ENCODE results near the gene UBE2N.
"Not testable (repeated sequence)": the region's sequence is repeated elsewhere in the genome, so short reads cannot be mapped to it uniquely, and the experiment has no call there.

UBE2N gene

GRCh38 chr12:93381976-93382437, 59.7 kb downstream of the UBE2N start:
- DNase-seq (ENCODE audit: low read depth in 2 of 3, low spot score in 2 of 3): not testable (repeated sequence)

- no peak for DNase-seq (ENCODE audit: low read depth in 2 of 3, low spot score in 2 of 3)
Measured at GRCh38 chr12:93381161-93381975, 60.4 kb downstream of the UBE2N start.

GRCh38 chr12:93380480-93381121, 61.1 kb downstream of the UBE2N start:
- DNase-seq (ENCODE audit: low read depth in 2 of 3, low spot score in 2 of 3): no peak

- DNase-seq (ENCODE audit: low read depth in 2 of 3, low spot score in 2 of 3): no peak
Measured at GRCh38 chr12:93379981-93380361, 61.8 kb downstream of the UBE2N start.

- no peak for DNase-seq (ENCODE audit: low read depth in 2 of 3, low spot score in 2 of 3)
Measured at GRCh38 chr12:93379326-93379980, 62.3 kb downstream of the UBE2N start.

GRCh38 chr12:93378998-93379325, 62.8 kb downstream of the UBE2N start:
- DNase-seq (ENCODE audit: low read depth in 2 of 3, low spot score in 2 of 3): no peak

- DNase-seq (ENCODE audit: low read depth in 2 of 3, low spot score in 2 of 3): peak; percentile 31 to 43 (median 40)
Measured at GRCh38 chr12:93378196-93378997, 63.4 kb downstream of the UBE2N start.

- DNase-seq (ENCODE audit: low read depth in 2 of 3, low spot score in 2 of 3): peak; percentile 95 to 96 (median 96)
Measured at GRCh38 chr12:93377252-93378195, 64.2 kb downstream of the UBE2N start, which contains the start of gene NUDT4. Gene NUDT4 (plus strand): TSS chr12:93377925. CDS start chr12:93378323, 398 bp downstream.

GRCh38 chr12:93376436-93377251, 65.1 kb downstream of the UBE2N start:
- DNase-seq (ENCODE audit: low read depth in 2 of 3, low spot score in 2 of 3): no peak

- DNase-seq (ENCODE audit: low read depth in 2 of 3, low spot score in 2 of 3): no peak
Measured at GRCh38 chr12:93375906-93376305, 65.8 kb downstream of the UBE2N start.

- DNase-seq (ENCODE audit: low read depth in 2 of 3, low spot score in 2 of 3): no peak
Measured at GRCh38 chr12:93373961-93374656, 67.6 kb downstream of the UBE2N start.

GRCh38 chr12:93370947-93371346, 70.8 kb downstream of the UBE2N start:
- DNase-seq (ENCODE audit: low read depth in 2 of 3, low spot score in 2 of 3): no peak

- DNase-seq (ENCODE audit: low read depth in 2 of 3, low spot score in 2 of 3): no peak
Measured at GRCh38 chr12:93369505-93369904, 72.2 kb downstream of the UBE2N start.

GRCh38 chr12:93368766-93369165, 73.0 kb downstream of the UBE2N start:
- no peak for DNase-seq (ENCODE audit: low read depth in 2 of 3, low spot score in 2 of 3)

GRCh38 chr12:93366422-93366821, 75.3 kb downstream of the UBE2N start:
- DNase-seq (ENCODE audit: low read depth in 2 of 3, low spot score in 2 of 3): no peak

GRCh38 chr12:93365616-93366405, 75.9 kb downstream of the UBE2N start:
- DNase-seq (ENCODE audit: low read depth in 2 of 3, low spot score in 2 of 3): no peak

GRCh38 chr12:93363841-93364297, 77.9 kb downstream of the UBE2N start:
- DNase-seq (ENCODE audit: low read depth in 2 of 3, low spot score in 2 of 3): no peak
